ENCODE data around the gene ANKRD34B.

DNA sequence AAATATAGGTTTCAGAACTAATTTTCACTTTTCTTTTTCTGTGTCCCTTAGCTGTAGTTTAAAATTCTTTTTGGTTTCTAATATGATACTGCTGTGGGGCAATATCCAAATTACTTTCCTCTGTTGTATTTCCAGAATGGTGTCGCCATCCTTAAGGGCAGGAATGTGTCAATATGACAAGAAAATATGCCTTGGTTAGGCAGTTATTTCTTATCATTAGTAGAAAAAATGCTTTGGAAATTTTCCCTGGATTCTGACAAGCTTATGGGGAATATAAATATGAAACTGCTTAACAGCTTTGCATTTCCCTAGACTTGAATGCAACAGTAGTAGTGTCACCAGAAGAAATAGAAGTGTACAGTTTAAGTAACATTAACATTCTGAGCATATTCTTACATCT lies 29.4 kb downstream of the ANKRD34B start:
- TF ChIP-seq, protein P1, sequence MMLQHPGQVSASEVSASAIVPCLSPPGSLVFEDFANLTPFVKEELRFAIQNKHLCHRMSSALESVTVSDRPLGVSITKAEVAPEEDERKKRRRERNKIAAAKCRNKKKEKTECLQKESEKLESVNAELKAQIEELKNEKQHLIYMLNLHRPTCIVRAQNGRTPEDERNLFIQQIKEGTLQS (CRISPR knock-in tag; conservative IDR thresholded peaks at IDR 0.05) = no peak
- TF ChIP-seq, protein P2, sequence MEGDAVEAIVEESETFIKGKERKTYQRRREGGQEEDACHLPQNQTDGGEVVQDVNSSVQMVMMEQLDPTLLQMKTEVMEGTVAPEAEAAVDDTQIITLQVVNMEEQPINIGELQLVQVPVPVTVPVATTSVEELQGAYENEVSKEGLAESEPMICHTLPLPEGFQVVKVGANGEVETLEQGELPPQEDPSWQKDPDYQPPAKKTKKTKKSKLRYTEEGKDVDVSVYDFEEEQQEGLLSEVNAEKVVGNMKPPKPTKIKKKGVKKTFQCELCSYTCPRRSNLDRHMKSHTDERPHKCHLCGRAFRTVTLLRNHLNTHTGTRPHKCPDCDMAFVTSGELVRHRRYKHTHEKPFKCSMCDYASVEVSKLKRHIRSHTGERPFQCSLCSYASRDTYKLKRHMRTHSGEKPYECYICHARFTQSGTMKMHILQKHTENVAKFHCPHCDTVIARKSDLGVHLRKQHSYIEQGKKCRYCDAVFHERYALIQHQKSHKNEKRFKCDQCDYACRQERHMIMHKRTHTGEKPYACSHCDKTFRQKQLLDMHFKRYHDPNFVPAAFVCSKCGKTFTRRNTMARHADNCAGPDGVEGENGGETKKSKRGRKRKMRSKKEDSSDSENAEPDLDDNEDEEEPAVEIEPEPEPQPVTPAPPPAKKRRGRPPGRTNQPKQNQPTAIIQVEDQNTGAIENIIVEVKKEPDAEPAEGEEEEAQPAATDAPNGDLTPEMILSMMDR (IDR thresholded peaks at IDR 0.05) = no peak
- TF ChIP-seq NR3C1 (CRISPR knock-in tag; conservative IDR thresholded peaks at IDR 0.05; ENCODE audit: low read depth) (no peak), ESRRA (CRISPR knock-in tag; IDR thresholded peaks at IDR 0.05; ENCODE audit: borderline replicate concordance) (no peak), EMX1 (CRISPR knock-in tag; IDR thresholded peaks at IDR 0.05) (no peak), SP1 (CRISPR knock-in tag; conservative IDR thresholded peaks at IDR 0.05) (no peak), NFYB (CRISPR knock-in tag; conservative IDR thresholded peaks at IDR 0.05; ENCODE audit: low read depth) (no peak), ZNF671 (CRISPR knock-in tag; IDR thresholded peaks at IDR 0.05) (no peak)
- TF ChIP-seq, protein P3, sequence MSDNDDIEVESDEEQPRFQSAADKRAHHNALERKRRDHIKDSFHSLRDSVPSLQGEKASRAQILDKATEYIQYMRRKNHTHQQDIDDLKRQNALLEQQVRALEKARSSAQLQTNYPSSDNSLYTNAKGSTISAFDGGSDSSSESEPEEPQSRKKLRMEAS (CRISPR knock-in tag; IDR thresholded peaks at IDR 0.05) = no peak
- TF ChIP-seq, protein P4, sequence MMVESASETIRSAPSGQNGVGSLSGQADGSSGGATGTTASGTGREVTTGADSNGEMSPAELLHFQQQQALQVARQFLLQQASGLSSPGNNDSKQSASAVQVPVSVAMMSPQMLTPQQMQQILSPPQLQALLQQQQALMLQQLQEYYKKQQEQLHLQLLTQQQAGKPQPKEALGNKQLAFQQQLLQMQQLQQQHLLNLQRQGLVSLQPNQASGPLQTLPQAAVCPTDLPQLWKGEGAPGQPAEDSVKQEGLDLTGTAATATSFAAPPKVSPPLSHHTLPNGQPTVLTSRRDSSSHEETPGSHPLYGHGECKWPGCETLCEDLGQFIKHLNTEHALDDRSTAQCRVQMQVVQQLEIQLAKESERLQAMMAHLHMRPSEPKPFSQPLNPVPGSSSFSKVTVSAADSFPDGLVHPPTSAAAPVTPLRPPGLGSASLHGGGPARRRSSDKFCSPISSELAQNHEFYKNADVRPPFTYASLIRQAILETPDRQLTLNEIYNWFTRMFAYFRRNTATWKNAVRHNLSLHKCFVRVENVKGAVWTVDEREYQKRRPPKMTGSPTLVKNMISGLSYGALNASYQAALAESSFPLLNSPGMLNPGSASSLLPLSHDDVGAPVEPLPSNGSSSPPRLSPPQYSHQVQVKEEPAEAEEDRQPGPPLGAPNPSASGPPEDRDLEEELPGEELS (CRISPR knock-in tag; IDR thresholded peaks at IDR 0.05) = no peak

Data from WTC11 (cell line).